Measurements from ENCODE around the gene MAP3K20.
A peak's percentile ranks its signal among the peaks of the same experiment; 100 is the strongest.

Gene MAP3K20

DNA sequence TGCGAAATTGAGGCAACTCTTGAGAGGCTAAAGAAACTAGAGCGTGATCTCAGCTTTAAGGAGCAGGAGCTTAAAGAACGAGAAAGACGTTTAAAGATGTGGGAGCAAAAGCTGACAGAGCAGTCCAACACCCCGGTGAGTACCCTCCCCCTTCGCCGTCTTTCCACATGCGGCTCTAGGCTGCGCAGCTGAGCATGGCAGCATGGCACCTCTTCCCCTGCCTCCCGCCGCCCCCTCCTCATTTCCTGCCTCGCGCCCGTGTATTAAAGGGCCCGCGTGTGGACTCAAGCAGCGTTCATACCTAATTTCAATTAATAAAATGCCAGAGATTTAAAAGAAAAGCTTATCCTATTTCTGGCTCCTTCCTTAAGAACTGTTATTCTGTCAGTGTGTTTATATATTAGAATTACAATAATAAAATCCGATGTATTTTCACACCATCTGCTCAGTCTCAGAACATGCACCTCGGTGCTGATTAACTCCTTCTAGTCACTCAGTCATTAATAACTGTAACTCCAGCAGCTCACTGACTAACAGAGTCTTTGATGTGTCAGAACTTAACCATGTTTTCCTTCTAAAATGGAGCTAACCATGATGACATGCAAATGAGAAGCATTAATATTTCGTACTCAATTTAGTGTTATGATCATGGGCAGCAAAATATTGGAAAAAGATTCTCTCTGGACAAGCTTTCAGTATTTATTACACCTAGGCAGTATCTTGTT, 141.6 kb downstream of the MAP3K20 start:
- Histone ChIP-seq H3K4me1 (ENCODE audit: control insufficient read depth, insufficient read depth, low read length) (peaks cover 42% of the 10 kb centered on the region), H3K27ac (ENCODE audit: low read length) (peak overlapping the region; percentile 67), H3K9ac (ENCODE audit: low read length in 2 of 2) (peak overlapping the region; percentile 6 to 63), H3K27me3 (ENCODE audit: control insufficient read depth in 1 of 2, insufficient read depth in 2 of 2, low read length in 2 of 2) (no peaks in the 10 kb centered on the region), H3K9me3 (ENCODE audit: control insufficient read depth in 2 of 2, low read length in 2 of 2) (no peaks in the 10 kb centered on the region), H3K4me3 (ENCODE audit: low read length in 2 of 2) (peak overlapping the region; percentile 2 to 64), H3K36me3 (ENCODE audit: control insufficient read depth in 2 of 2, insufficient read depth in 2 of 2, low read length in 2 of 2) (peaks cover 1 to 2% of the 10 kb centered on the region in 2 donors)

DNA sequence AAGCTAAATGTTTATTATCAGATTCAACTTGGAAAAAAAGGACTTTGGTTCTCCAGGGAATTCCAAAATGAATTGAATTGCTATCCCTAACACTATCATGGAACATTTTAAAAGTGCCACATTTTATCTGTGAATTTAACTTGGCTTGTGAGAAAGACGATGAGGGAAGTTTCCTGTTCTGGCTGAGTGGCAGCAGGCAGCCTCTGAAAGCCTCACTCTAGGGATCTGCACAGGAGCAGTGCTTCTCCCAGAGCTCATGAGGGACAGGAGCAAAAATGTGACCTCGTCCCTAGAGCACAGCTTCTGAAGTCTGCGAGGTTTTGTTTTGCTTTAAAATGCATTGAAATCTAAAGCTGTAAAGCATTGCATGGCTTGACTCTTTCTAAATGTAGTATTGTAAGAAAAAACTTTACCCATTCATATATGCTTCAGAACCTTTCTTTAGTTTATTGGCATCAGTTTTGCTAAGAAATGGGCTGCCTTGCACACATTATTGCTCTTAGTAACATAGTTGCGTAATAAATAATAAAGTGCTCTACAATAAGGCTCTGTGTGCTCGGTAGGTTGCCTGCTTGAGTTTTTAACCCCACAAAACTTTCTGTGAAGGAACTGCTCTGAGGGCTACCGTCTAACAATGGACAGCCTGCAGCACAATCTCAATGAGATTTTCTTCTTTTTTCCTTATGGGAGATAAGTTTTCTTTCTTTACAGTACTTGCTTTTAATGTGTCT, 142.8 kb downstream of the MAP3K20 start:
- H3K9ac ChIP-seq (ENCODE audit: low read length in 2 of 2) = peak overlapping the region; percentile 5 to 58
- peaks cover 2% of the 10 kb centered on the region in 2 donors for H3K36me3 ChIP-seq (ENCODE audit: control insufficient read depth in 2 of 2, insufficient read depth in 2 of 2, low read length in 2 of 2)
- H3K9me3 ChIP-seq (ENCODE audit: control insufficient read depth in 2 of 2, low read length in 2 of 2) = no peaks in the 10 kb centered on the region
- peak overlapping the region; percentile 55 to 60 for H3K4me3 ChIP-seq (ENCODE audit: low read length in 2 of 2)
- no peaks in the 10 kb centered on the region for H3K27me3 ChIP-seq (ENCODE audit: control insufficient read depth in 1 of 2, insufficient read depth in 2 of 2, low read length in 2 of 2)
- H3K4me1 ChIP-seq (ENCODE audit: control insufficient read depth, insufficient read depth, low read length) = peaks cover 39% of the 10 kb centered on the region
- H3K27ac ChIP-seq (ENCODE audit: low read length) = peak overlapping the region; percentile 60

DNA sequence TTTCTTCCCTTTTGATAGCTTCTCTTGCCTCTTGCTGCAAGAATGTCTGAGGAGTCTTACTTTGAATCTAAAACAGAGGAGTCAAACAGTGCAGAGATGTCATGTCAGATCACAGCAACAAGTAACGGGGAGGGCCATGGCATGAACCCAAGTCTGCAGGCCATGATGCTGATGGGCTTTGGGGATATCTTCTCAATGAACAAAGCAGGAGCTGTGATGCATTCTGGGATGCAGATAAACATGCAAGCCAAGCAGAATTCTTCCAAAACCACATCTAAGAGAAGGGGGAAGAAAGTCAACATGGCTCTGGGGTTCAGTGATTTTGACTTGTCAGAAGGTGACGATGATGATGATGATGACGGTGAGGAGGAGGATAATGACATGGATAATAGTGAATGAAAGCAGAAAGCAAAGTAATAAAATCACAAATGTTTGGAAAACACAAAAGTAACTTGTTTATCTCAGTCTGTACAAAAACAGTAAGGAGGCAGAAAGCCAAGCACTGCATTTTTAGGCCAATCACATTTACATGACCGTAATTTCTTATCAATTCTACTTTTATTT, 145.6 kb downstream of the MAP3K20 start:
- Histone ChIP-seq H3K36me3 (ENCODE audit: control insufficient read depth in 2 of 2, insufficient read depth in 2 of 2, low read length in 2 of 2) (peaks cover 2% of the 10 kb centered on the region in 2 donors), H3K4me1 (ENCODE audit: control insufficient read depth, insufficient read depth, low read length) (peaks cover 19% of the 10 kb centered on the region), H3K27ac (ENCODE audit: low read length) (no peak overlapping the region), H3K4me3 (ENCODE audit: low read length in 2 of 2) (no peak overlapping the region), H3K9me3 (ENCODE audit: control insufficient read depth in 2 of 2, low read length in 2 of 2) (no peaks in the 10 kb centered on the region), H3K9ac (ENCODE audit: low read length in 2 of 2) (no peak overlapping the region), H3K27me3 (ENCODE audit: control insufficient read depth in 1 of 2, insufficient read depth in 2 of 2, low read length in 2 of 2) (no peaks in the 10 kb centered on the region)

DNA sequence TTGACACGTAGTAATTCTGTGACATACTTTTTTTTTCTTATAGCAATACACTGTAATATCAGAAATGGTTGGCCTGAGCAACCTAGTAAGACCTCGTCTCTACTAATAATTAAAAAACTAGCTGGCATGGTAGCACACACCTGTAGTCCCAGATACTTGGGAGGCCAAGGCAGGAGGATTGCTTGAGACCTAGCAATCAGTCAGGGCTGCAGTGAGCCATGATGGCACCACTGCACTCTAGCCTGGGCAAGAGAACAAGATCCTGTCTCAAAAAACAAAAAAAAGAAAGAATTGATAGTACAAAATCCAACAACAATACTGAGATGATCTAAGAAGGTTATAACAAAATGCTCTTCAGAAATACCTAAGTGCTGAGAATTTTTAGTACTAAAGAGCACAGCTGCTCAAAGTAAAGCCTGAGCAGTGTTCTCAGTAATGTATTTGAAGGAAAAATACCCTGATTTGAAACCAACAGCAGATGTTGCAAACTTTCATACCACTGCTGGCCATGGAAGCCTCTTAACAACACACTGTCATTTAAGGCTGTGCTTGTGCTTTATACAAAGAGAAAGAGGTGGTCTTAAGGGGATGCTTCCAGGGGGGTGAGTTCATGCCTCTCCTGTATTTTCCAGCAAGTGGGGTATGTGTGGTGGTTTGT, 146.4 kb downstream of the MAP3K20 start:
- Histone ChIP-seq H3K36me3 (ENCODE audit: control insufficient read depth in 2 of 2, insufficient read depth in 2 of 2, low read length in 2 of 2) (peaks cover 2% of the 10 kb centered on the region in 2 donors), H3K9ac (ENCODE audit: low read length in 2 of 2) (no peak overlapping the region), H3K27ac (ENCODE audit: low read length) (no peak overlapping the region), H3K4me1 (ENCODE audit: control insufficient read depth, insufficient read depth, low read length) (peaks cover 13% of the 10 kb centered on the region), H3K9me3 (ENCODE audit: control insufficient read depth in 2 of 2, low read length in 2 of 2) (no peaks in the 10 kb centered on the region), H3K4me3 (ENCODE audit: low read length in 2 of 2) (no peak overlapping the region), H3K27me3 (ENCODE audit: control insufficient read depth in 1 of 2, insufficient read depth in 2 of 2, low read length in 2 of 2) (no peaks in the 10 kb centered on the region)

DNA sequence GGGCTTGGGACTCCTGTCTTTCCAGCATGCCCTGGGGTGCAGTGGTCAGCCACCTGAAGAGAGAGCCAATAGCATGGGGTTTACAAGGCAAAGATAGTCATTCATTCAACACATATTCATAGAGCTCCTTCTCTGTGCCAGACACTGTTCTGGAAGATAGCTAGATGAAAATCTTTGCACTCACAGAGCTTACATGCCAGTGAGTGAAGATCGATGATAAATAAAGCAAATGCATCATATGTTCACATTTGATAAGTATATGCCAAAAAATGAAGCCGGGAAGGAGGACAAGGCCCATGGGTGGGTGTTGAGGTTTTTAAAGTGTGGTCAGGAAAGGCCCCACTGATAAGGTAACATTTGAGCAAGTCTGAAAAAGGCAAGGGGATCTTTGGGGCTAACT, 148.2 kb downstream of the MAP3K20 start:
- Histone ChIP-seq H3K4me1 (ENCODE audit: control insufficient read depth, insufficient read depth, low read length) (peaks cover 5% of the 10 kb centered on the region), H3K36me3 (ENCODE audit: control insufficient read depth in 2 of 2, insufficient read depth in 2 of 2, low read length in 2 of 2) (peaks cover 2 to 4% of the 10 kb centered on the region in 2 donors), H3K9ac (ENCODE audit: low read length in 2 of 2) (no peak overlapping the region), H3K9me3 (ENCODE audit: control insufficient read depth in 2 of 2, low read length in 2 of 2) (no peaks in the 10 kb centered on the region), H3K27me3 (ENCODE audit: control insufficient read depth in 1 of 2, insufficient read depth in 2 of 2, low read length in 2 of 2) (no peaks in the 10 kb centered on the region), H3K4me3 (ENCODE audit: low read length in 2 of 2) (no peak overlapping the region), H3K27ac (ENCODE audit: low read length) (no peak overlapping the region)

DNA sequence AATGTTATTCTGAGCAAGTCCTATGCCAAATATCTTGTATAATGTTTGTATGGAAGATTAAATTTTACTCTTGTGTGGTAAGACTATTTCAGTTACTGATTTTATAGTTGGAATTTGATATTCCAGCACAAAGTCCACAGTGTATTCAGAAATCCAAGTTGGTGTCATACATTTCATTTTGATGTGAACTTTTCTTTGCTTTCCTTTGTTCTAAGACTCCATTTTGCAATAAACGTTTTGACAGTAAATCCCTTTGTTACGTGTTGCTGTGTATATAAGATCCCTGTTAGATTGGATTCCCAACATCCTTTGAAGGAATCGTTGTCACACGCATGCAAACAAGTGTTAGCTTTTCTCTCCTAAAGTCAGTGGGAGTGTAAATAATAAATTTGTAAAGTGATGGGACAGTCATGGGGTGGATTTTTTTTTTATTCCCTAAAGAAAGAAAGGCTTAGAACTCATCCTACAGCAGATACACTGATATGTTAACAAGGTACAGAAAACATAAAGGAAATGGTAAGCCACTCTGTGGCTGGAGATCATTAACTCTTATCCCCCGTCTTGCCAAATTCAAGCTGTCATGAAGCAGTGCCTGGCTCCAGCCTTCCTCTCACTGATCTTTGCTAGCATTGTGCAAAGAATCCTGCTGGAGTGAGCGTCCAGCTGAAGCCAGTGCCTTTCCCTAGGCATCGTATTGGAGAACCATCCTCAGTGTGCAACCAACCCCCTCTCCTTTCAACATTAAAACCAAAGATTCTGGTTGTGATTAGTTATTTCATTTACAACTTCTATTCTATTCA, 151.5 kb downstream of the MAP3K20 start:
- Histone ChIP-seq H3K27ac (ENCODE audit: low read length) (no peak overlapping the region), H3K27me3 (ENCODE audit: control insufficient read depth in 1 of 2, insufficient read depth in 2 of 2, low read length in 2 of 2) (no peaks in the 10 kb centered on the region), H3K4me1 (ENCODE audit: control insufficient read depth, insufficient read depth, low read length) (peaks cover 11% of the 10 kb centered on the region), H3K9me3 (ENCODE audit: control insufficient read depth in 2 of 2, low read length in 2 of 2) (no peaks in the 10 kb centered on the region), H3K4me3 (ENCODE audit: low read length in 2 of 2) (no peak overlapping the region), H3K36me3 (ENCODE audit: control insufficient read depth in 2 of 2, insufficient read depth in 2 of 2, low read length in 2 of 2) (peaks cover 2 to 5% of the 10 kb centered on the region in 2 donors), H3K9ac (ENCODE audit: low read length in 2 of 2) (no peak overlapping the region)

DNA sequence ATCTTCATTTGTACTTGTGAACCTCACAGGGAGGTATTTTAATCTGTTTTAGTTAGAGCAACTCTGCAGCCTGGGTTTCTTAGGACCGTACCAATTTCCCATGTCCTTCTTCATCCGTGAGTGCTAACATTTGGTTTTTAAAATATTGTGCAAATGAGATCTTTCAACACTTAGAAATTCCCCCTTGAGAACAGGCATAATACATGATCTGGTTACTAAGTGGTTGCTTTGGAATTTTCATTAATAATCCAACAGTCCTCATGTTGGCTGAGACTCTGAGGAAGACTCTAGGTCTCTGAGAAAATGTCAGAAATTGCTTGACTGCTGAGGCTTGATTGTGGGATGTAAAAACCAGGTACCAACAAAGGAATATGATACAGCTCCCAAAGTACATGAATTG, 153.4 kb downstream of the MAP3K20 start:
- H3K4me3 ChIP-seq (ENCODE audit: low read length in 2 of 2) = no peak overlapping the region
- no peaks in the 10 kb centered on the region for H3K27me3 ChIP-seq (ENCODE audit: control insufficient read depth in 1 of 2, insufficient read depth in 2 of 2, low read length in 2 of 2)
- H3K9me3 ChIP-seq (ENCODE audit: control insufficient read depth in 2 of 2, low read length in 2 of 2) = no peaks in the 10 kb centered on the region
- H3K27ac ChIP-seq (ENCODE audit: low read length) = no peak overlapping the region
- peaks cover 17 to 20% of the 10 kb centered on the region in 2 donors for H3K36me3 ChIP-seq (ENCODE audit: control insufficient read depth in 2 of 2, insufficient read depth in 2 of 2, low read length in 2 of 2)
- peaks cover 8% of the 10 kb centered on the region for H3K4me1 ChIP-seq (ENCODE audit: control insufficient read depth, insufficient read depth, low read length)
- H3K9ac ChIP-seq (ENCODE audit: low read length in 2 of 2) = no peak overlapping the region

DNA sequence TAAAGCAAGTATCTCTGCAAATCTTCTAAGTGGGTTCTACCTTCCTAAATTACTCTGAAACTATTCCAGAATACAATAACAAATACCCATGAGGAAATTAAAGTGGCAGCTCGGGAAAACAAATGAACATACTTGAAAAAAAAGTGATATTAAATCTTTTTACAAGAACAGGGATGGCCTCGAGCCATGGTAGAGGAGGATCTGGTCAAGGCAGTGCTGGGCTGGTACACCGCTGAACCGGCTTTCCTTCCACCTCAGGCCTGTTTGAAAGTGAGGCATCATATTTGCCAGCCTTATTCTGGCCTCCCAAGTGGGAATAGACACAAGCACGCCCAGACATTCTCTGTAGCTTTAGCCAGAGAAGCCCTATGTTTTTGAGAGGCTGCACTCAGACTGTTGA, 154.5 kb downstream of the MAP3K20 start:
- H3K27ac ChIP-seq (ENCODE audit: low read length) = no peak overlapping the region
- no peaks in the 10 kb centered on the region for H3K9me3 ChIP-seq (ENCODE audit: control insufficient read depth in 2 of 2, low read length in 2 of 2)
- H3K4me3 ChIP-seq (ENCODE audit: low read length in 2 of 2) = no peak overlapping the region
- no peak overlapping the region for H3K9ac ChIP-seq (ENCODE audit: low read length in 2 of 2)
- H3K4me1 ChIP-seq (ENCODE audit: control insufficient read depth, insufficient read depth, low read length) = peaks cover 8% of the 10 kb centered on the region
- peaks cover 21 to 25% of the 10 kb centered on the region in 2 donors for H3K36me3 ChIP-seq (ENCODE audit: control insufficient read depth in 2 of 2, insufficient read depth in 2 of 2, low read length in 2 of 2)
- H3K27me3 ChIP-seq (ENCODE audit: control insufficient read depth in 1 of 2, insufficient read depth in 2 of 2, low read length in 2 of 2) = no peaks in the 10 kb centered on the region

DNA sequence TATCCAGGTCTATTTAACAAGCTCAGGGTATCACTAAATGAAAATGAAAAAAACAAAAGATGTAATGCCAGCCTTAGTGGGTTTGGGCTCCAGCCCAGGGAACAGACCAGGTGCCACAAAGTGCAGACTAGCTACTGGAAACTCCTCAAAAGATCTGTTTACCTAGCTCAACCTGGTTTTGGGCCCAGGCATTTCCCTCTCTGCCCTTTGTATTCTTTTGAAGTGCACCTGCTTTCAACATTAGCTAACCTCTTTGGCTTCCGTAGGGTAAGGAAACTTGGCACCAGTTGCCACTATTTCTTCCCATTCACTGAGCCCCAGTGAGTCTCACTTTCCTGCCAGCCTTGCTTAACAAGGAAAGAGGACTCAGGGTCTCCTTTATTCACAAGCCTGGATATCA, 155.4 kb downstream of the MAP3K20 start:
- no peaks in the 10 kb centered on the region for H3K9me3 ChIP-seq (ENCODE audit: control insufficient read depth in 2 of 2, low read length in 2 of 2)
- peaks cover 21 to 28% of the 10 kb centered on the region in 2 donors for H3K36me3 ChIP-seq (ENCODE audit: control insufficient read depth in 2 of 2, insufficient read depth in 2 of 2, low read length in 2 of 2)
- no peak overlapping the region for H3K27ac ChIP-seq (ENCODE audit: low read length)
- H3K9ac ChIP-seq (ENCODE audit: low read length in 2 of 2) = no peak overlapping the region
- H3K4me3 ChIP-seq (ENCODE audit: low read length in 2 of 2) = no peak overlapping the region
- H3K4me1 ChIP-seq (ENCODE audit: control insufficient read depth, insufficient read depth, low read length) = peaks cover 8% of the 10 kb centered on the region
- H3K27me3 ChIP-seq (ENCODE audit: control insufficient read depth in 1 of 2, insufficient read depth in 2 of 2, low read length in 2 of 2) = no peaks in the 10 kb centered on the region

DNA sequence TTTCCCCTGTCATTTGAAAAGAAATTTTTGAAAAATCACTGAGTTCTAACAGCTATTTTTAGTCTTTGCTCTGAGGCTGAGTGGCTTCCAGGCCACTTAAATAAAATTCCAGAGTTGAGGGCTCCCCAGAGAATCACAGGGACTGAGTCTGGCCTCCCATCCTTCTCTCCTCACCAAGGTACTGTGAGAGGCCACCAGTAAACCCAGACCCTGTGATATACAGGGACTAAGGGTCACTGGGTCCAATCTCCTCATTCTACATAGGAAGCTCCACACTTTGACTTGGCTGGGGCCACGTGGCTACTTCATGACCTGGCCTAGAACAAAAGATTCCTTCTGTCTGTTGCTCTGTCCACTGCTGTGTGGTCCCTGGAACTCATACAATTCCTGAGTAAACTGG, 155.8 kb downstream of the MAP3K20 start:
- peaks cover 8% of the 10 kb centered on the region for H3K4me1 ChIP-seq (ENCODE audit: control insufficient read depth, insufficient read depth, low read length)
- no peak overlapping the region for H3K9ac ChIP-seq (ENCODE audit: low read length in 2 of 2)
- H3K27me3 ChIP-seq (ENCODE audit: control insufficient read depth in 1 of 2, insufficient read depth in 2 of 2, low read length in 2 of 2) = no peaks in the 10 kb centered on the region
- H3K9me3 ChIP-seq (ENCODE audit: control insufficient read depth in 2 of 2, low read length in 2 of 2) = no peaks in the 10 kb centered on the region
- peaks cover 21 to 31% of the 10 kb centered on the region in 2 donors for H3K36me3 ChIP-seq (ENCODE audit: control insufficient read depth in 2 of 2, insufficient read depth in 2 of 2, low read length in 2 of 2)
- H3K27ac ChIP-seq (ENCODE audit: low read length) = no peak overlapping the region
- H3K4me3 ChIP-seq (ENCODE audit: low read length in 2 of 2) = no peak overlapping the region

Data from stomach smooth muscle (tissue), 2 donors.